ENCODE results near the gene RHOB. TPM values are rescaled to one million over a fixed set of nuclear protein-coding genes. Genes with fewer than 3 reads are reported as not detected.

Gene RHOB
- total and polyA plus RNA-seq, 12 donors: 105 to 337 (median 159) TPM

DNA sequence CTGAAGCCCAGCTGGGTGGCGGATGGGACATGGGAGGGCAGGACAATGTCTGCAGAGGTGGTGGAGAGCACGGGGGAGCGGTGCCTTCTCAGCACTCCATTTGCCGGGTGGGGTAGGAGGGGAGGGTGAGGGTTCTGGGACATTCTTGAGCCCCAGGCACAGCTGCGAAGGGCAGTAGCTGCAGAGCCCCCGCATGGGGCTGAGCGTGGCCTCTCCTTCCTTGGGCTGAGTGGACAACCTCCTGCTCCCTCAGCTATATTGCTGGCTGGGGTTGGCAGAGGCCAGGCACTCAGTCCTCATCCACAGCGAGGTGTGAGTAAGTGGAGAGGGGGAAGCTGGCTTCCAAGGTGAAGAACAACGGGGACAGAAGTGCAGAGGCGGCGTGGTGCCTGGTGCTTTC lies 50.1 kb downstream of the RHOB start:
- no peaks in the 10 kb centered on the region for H3K36me3 ChIP-seq
- H3K27ac ChIP-seq: no peak overlapping the region
- intact Hi-C loops (cut with DNase I): no loop called here
- DNase-seq (no peak), ATAC-seq (no peak)
- no peaks in the 10 kb centered on the region for H3K9me3 ChIP-seq
- TF ChIP-seq, protein P1, sequence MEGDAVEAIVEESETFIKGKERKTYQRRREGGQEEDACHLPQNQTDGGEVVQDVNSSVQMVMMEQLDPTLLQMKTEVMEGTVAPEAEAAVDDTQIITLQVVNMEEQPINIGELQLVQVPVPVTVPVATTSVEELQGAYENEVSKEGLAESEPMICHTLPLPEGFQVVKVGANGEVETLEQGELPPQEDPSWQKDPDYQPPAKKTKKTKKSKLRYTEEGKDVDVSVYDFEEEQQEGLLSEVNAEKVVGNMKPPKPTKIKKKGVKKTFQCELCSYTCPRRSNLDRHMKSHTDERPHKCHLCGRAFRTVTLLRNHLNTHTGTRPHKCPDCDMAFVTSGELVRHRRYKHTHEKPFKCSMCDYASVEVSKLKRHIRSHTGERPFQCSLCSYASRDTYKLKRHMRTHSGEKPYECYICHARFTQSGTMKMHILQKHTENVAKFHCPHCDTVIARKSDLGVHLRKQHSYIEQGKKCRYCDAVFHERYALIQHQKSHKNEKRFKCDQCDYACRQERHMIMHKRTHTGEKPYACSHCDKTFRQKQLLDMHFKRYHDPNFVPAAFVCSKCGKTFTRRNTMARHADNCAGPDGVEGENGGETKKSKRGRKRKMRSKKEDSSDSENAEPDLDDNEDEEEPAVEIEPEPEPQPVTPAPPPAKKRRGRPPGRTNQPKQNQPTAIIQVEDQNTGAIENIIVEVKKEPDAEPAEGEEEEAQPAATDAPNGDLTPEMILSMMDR (IDR thresholded peaks at IDR 0.05): no peak
- H3K4me1 ChIP-seq: peaks cover 2 to 20% (median 6%) of the 10 kb centered on the region in 9 donors
- no peaks in the 10 kb centered on the region for H3K27me3 ChIP-seq
- 85 to 93% methylated on average over 11 of the region's 11 CpGs for WGBS, 2 donors
- H3K4me3 ChIP-seq: no peak overlapping the region

Other genes starting within 250 kb of the RHOB start
- gene SDC1, start 221.9 kb upstream of the RHOB start, total RNA-seq: 1 to 10 TPM in 2 of 10 donors, under 1 TPM in 6, not detected in 2; 0.27 to 2.1 (median 0.33) TPM
- gene SDC1, start 221.9 kb upstream of the RHOB start, polyA plus RNA-seq: under 1 TPM; 0.30 to 0.44 TPM
- gene PUM2, start 96.2 kb upstream of the RHOB start, total RNA-seq: 10 to 100 TPM; 60.1 to 79.1 (median 69.1) TPM
- gene PUM2, start 96.2 kb upstream of the RHOB start, polyA plus RNA-seq: 10 to 100 TPM; 12.4 to 24.6 TPM
- gene HS1BP3, start 204.0 kb downstream of the RHOB start, total RNA-seq: 10 to 100 TPM; 11.3 to 26.3 (median 16.1) TPM
- gene HS1BP3, start 204.0 kb downstream of the RHOB start, polyA plus RNA-seq: 10 to 100 TPM; 16.8 to 24.6 TPM
- 1 to 10 TPM in 1 of 10 donors, under 1 TPM in 9; 0.10 to 1.2 (median 0.66) TPM for gene GDF7, start 220.1 kb downstream of the RHOB start, total RNA-seq
- gene GDF7, start 220.1 kb downstream of the RHOB start, polyA plus RNA-seq: under 1 TPM; 0.17 to 0.37 TPM

Data from heart right ventricle (tissue), 16 donors.